ENCODE measurements around the gene SSH2. TPM values are rescaled to one million over a fixed set of nuclear protein-coding genes. Genes with fewer than 3 reads are reported as not detected.

Gene SSH2
- total and polyA plus RNA-seq, 2 of the 13 experiments (the other 11 are each of a cell fraction or from before 2014, with no cell fraction given): 6.0 to 6.4 TPM

- DNase-seq (ENCODE audit: low spot score) (no peak), ATAC-seq (no peak), FAIRE-seq (no peak)
- Histone ChIP-seq H3K4me2 (ENCODE audit: low read depth, low read length) (no peak overlapping the region), H3K27ac (ENCODE audit: extremely low read length, insufficient read depth, low read length) (no peak overlapping the region), H3K4me1 (ENCODE audit: insufficient read depth, low read length) (no peaks in the 10 kb centered on the region), H3K79me2 (ENCODE audit: insufficient read depth, low read length) (no peaks in the 10 kb centered on the region), H3K4me3 (replicated peaks in 1 of 3; ENCODE audit: insufficient read depth in 1 of 3, low read depth in 2 of 3, low read length in 3 of 3) (no peak overlapping the region), H4K20me1 (ENCODE audit: insufficient read depth, low read length) (no peaks in the 10 kb centered on the region), H2AFZ (ENCODE audit: low read length) (no peak overlapping the region), H3K27me3 (ENCODE audit: control insufficient read depth in 1 of 2, insufficient read depth in 2 of 2, low read length in 2 of 2) (no peaks in the 10 kb centered on the region), H3K9ac (ENCODE audit: insufficient read depth, low read depth, low read length) (no peak overlapping the region), H3K36me3 (replicated peaks in 1 of 2; ENCODE audit: control insufficient read depth in 1 of 2, insufficient read depth in 2 of 2, low read length in 2 of 2) (no peaks in the 10 kb centered on the region), H3K9me3 (ENCODE audit: low read length) (no peaks in the 10 kb centered on the region; the same call in 1 of the 2 replicates)
- ChIA-PET CTCF (ENCODE audit: low intra/inter-chr PET ratio, low total read pairs) (no interaction called here), POLR2A (no interaction called here)
- in situ Hi-C loops (cut with HindIII; ENCODE audit: extremely low pct_ligation_motif_present, low pct_unique_long_range_greater_than_20kb): no loop called here
- intact Hi-C loops (cut with micrococcal nuclease; ENCODE audit: unreplicated experiment): no loop called here
- 18% methylated on average over 4 of the region's 4 CpGs for WGBS (ENCODE audit: low lambda C conversion rate)
- no TSS peak for BruUV-seq (replicated peaks)
- TF ChIP-seq, protein P1, sequence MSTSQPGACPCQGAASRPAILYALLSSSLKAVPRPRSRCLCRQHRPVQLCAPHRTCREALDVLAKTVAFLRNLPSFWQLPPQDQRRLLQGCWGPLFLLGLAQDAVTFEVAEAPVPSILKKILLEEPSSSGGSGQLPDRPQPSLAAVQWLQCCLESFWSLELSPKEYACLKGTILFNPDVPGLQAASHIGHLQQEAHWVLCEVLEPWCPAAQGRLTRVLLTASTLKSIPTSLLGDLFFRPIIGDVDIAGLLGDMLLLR (CRISPR knock-in tag; IDR thresholded peaks at IDR 0.05): no peak
- TF ChIP-seq POGZ (CRISPR knock-in tag; IDR thresholded peaks at IDR 0.05): no peak
- TF ChIP-seq U2AF2 (IDR thresholded peaks at IDR 0.05; ENCODE audit: low read depth, low read length): no peak
- no peak for TF ChIP-seq MAFF (IDR thresholded peaks at IDR 0.05; ENCODE audit: low read depth, low read length)
- no peak for TF ChIP-seq IKZF4 (CRISPR knock-in tag; IDR thresholded peaks at IDR 0.05; ENCODE audit: borderline replicate concordance, low read depth, not compliant biosample characterization)
- no peak for TF ChIP-seq MED1 (CRISPR knock-in tag; IDR thresholded peaks at IDR 0.05)
- no peak for TF ChIP-seq AKAP8 (CRISPR knock-in tag; IDR thresholded peaks at IDR 0.05)
- TF ChIP-seq ZNF253 (CRISPR knock-in tag; IDR thresholded peaks at IDR 0.05; ENCODE audit: borderline replicate concordance): no peak
- TF ChIP-seq ZNF547 (CRISPR knock-in tag; IDR thresholded peaks at IDR 0.05): no peak
- TF ChIP-seq ZNF17 (CRISPR knock-in tag; IDR thresholded peaks at IDR 0.05): no peak
- TF ChIP-seq ZNF33B (CRISPR knock-in tag; IDR thresholded peaks at IDR 0.05): no peak
- no peak for TF ChIP-seq STAT5B (CRISPR knock-in tag; IDR thresholded peaks at IDR 0.05)
- no peak for TF ChIP-seq MLLT10 (CRISPR knock-in tag; IDR thresholded peaks at IDR 0.05)
- no peak for TF ChIP-seq SMAD1 (CRISPR knock-in tag; IDR thresholded peaks at IDR 0.05; ENCODE audit: borderline replicate concordance, low read depth)
- TF ChIP-seq ZNF775 (CRISPR knock-in tag; IDR thresholded peaks at IDR 0.05; ENCODE audit: borderline replicate concordance): no peak
- no peak for TF ChIP-seq TBX3 (IDR thresholded peaks at IDR 0.05; ENCODE audit: borderline replicate concordance)
- TF ChIP-seq FOXK1 (CRISPR knock-in tag; IDR thresholded peaks at IDR 0.05; ENCODE audit: borderline replicate concordance, low read depth): no peak
- TF ChIP-seq, protein P2, sequence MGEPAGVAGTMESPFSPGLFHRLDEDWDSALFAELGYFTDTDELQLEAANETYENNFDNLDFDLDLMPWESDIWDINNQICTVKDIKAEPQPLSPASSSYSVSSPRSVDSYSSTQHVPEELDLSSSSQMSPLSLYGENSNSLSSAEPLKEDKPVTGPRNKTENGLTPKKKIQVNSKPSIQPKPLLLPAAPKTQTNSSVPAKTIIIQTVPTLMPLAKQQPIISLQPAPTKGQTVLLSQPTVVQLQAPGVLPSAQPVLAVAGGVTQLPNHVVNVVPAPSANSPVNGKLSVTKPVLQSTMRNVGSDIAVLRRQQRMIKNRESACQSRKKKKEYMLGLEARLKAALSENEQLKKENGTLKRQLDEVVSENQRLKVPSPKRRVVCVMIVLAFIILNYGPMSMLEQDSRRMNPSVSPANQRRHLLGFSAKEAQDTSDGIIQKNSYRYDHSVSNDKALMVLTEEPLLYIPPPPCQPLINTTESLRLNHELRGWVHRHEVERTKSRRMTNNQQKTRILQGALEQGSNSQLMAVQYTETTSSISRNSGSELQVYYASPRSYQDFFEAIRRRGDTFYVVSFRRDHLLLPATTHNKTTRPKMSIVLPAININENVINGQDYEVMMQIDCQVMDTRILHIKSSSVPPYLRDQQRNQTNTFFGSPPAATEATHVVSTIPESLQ (CRISPR knock-in tag; conservative IDR thresholded peaks at IDR 0.05): no peak
- TF ChIP-seq ZNF180 (CRISPR knock-in tag; IDR thresholded peaks at IDR 0.05; ENCODE audit: borderline replicate concordance, low read depth): no peak
Observed at GRCh38 chr17:29959658-29960337, 29.8 kb upstream of the SSH2 start.

All from HepG2 (cell line).